ENCODE results near the gene ZNF566. TPM values are rescaled to one million over a fixed set of nuclear protein-coding genes. Genes with fewer than 3 reads are reported as not detected.

ZNF566 gene
- polyA plus RNA-seq, 1 donor (not counting 4 experiments of a cell fraction or from before 2014, with no cell fraction given) = 3.9 TPM

DNA sequence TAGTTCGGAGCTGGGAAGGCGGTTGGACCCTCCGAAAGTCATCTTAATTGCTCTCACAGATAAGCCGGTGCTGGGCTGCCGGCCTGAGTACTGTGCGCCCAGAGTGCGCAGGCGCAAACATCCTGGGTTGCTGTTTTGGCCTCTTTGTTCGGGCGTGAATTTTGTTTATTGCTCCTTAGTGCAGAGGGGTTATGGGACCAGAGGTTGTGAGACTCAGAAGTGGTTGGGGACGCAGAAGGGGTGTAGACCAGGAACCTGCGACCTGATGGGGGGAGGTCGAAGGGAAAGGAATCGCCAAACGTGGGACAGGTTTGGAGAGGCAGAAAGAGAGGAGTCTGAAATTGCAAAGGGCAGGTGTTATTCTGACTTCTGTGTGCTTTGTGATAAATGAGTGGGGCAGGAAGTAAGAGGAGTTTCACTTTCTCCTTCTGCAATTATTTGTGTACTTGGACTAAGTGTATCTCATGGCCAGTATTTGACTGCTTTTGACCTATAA, 607 bp upstream of the ZNF566 start:
- H3K4me2 ChIP-seq (ENCODE audit: control insufficient read depth, extremely low read depth, insufficient read depth, low read depth, low read length) = peak overlapping the region; percentile 93
- dilution Hi-C loops (cut with MboI; ENCODE audit: extremely low pct_ligation_motif_present, low sequenced_read_pairs) = no loop called here
- H4K20me1 ChIP-seq (ENCODE audit: control insufficient read depth, extremely low read depth, insufficient read depth, low read length) = no peaks in the 10 kb centered on the region
- H3K4me1 ChIP-seq (ENCODE audit: control insufficient read depth, extremely low read depth, insufficient read depth, low read length) = peaks cover 8% of the 10 kb centered on the region
- H3K27me3 ChIP-seq (ENCODE audit: control insufficient read depth, extremely low read depth, insufficient read depth, low read length) = no peaks in the 10 kb centered on the region
- peaks cover 2% of the 10 kb centered on the region for H3K79me2 ChIP-seq (ENCODE audit: control insufficient read depth, insufficient read depth, low read length)
- TF ChIP-seq EZH2 (IDR thresholded peaks at IDR 0.05; ENCODE audit: low read length) = no peak
- TF ChIP-seq, protein P1, sequence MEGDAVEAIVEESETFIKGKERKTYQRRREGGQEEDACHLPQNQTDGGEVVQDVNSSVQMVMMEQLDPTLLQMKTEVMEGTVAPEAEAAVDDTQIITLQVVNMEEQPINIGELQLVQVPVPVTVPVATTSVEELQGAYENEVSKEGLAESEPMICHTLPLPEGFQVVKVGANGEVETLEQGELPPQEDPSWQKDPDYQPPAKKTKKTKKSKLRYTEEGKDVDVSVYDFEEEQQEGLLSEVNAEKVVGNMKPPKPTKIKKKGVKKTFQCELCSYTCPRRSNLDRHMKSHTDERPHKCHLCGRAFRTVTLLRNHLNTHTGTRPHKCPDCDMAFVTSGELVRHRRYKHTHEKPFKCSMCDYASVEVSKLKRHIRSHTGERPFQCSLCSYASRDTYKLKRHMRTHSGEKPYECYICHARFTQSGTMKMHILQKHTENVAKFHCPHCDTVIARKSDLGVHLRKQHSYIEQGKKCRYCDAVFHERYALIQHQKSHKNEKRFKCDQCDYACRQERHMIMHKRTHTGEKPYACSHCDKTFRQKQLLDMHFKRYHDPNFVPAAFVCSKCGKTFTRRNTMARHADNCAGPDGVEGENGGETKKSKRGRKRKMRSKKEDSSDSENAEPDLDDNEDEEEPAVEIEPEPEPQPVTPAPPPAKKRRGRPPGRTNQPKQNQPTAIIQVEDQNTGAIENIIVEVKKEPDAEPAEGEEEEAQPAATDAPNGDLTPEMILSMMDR (optimal IDR thresholded peaks at IDR 0.05 in 1 of 3, IDR thresholded peaks at IDR 0.05 in 1 of 3, conservative IDR thresholded peaks at IDR 0.05 in 1 of 3; ENCODE audit: extremely low read depth in 1 of 3, insufficient read depth in 2 of 3, low read length in 3 of 3) = no peak
- H2AFZ ChIP-seq (ENCODE audit: control insufficient read depth, low read length) = peak overlapping the region; percentile 98
- peak overlapping the region; percentile 97 for H3K9ac ChIP-seq (ENCODE audit: control insufficient read depth, extremely low read depth, insufficient read depth, low read length)
- H3K36me3 ChIP-seq (ENCODE audit: control insufficient read depth in 2 of 2, extremely low read depth in 1 of 2, insufficient read depth in 2 of 2, low read length in 2 of 2) = no peaks in the 10 kb centered on the region
- H3K27ac ChIP-seq (ENCODE audit: control insufficient read depth, insufficient read depth, low read length) = peak overlapping the region; percentile 99
- FAIRE-seq (no peak), DNase-seq (ENCODE audit: low read depth, low spot score) (peak; percentile 75)
- peak overlapping the region; percentile 72 to 93 (median 79) for H3K4me3 ChIP-seq (ENCODE audit: control insufficient read depth in 2 of 3, extremely low read depth in 1 of 3, insufficient read depth in 2 of 3, low read depth in 1 of 3, low read length in 3 of 3)
- no peaks in the 10 kb centered on the region for H3K9me1 ChIP-seq (ENCODE audit: control insufficient read depth, extremely low read depth, insufficient read depth, low read length)
- H3K9me3 ChIP-seq (ENCODE audit: control insufficient read depth, low read depth, low read length) = no peaks in the 10 kb centered on the region

DNA sequence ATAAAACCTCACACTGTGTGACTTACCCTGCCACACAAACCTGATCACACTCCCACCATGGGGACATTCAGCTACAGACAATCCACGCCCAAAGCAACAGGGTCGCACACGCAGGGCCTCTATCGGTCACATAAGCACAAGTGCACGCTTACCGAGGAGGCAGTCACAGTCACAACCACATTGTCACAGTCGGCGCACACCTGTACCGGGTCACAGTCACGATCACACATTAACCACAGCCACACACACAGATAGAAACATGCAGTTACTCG, 579 bp downstream of the ZNF566 start:
- Histone ChIP-seq H3K4me2 (ENCODE audit: control insufficient read depth, extremely low read depth, insufficient read depth, low read depth, low read length) (peak overlapping the region; percentile 93), H3K9ac (ENCODE audit: control insufficient read depth, extremely low read depth, insufficient read depth, low read length) (peak overlapping the region; percentile 97), H3K27me3 (ENCODE audit: control insufficient read depth, extremely low read depth, insufficient read depth, low read length) (no peaks in the 10 kb centered on the region), H3K9me3 (ENCODE audit: control insufficient read depth, low read depth, low read length) (no peaks in the 10 kb centered on the region), H4K20me1 (ENCODE audit: control insufficient read depth, extremely low read depth, insufficient read depth, low read length) (no peaks in the 10 kb centered on the region), H2AFZ (ENCODE audit: control insufficient read depth, low read length) (peak overlapping the region; percentile 96), H3K36me3 (ENCODE audit: control insufficient read depth in 2 of 2, extremely low read depth in 1 of 2, insufficient read depth in 2 of 2, low read length in 2 of 2) (no peaks in the 10 kb centered on the region), H3K4me3 (ENCODE audit: control insufficient read depth in 2 of 3, extremely low read depth in 1 of 3, insufficient read depth in 2 of 3, low read depth in 1 of 3, low read length in 3 of 3) (peak overlapping the region; percentile 72 to 93 (median 79)), H3K9me1 (ENCODE audit: control insufficient read depth, extremely low read depth, insufficient read depth, low read length) (no peaks in the 10 kb centered on the region), H3K4me1 (ENCODE audit: control insufficient read depth, extremely low read depth, insufficient read depth, low read length) (peaks cover 8% of the 10 kb centered on the region), H3K27ac (ENCODE audit: control insufficient read depth, insufficient read depth, low read length) (peak overlapping the region; percentile 99), H3K79me2 (ENCODE audit: control insufficient read depth, insufficient read depth, low read length) (peaks cover 2% of the 10 kb centered on the region)
- FAIRE-seq = no peak
- no peak for TF ChIP-seq EZH2 (IDR thresholded peaks at IDR 0.05; ENCODE audit: low read length)
- TF ChIP-seq, protein P1 (optimal IDR thresholded peaks at IDR 0.05 in 1 of 3, IDR thresholded peaks at IDR 0.05 in 1 of 3, conservative IDR thresholded peaks at IDR 0.05 in 1 of 3; ENCODE audit: extremely low read depth in 1 of 3, insufficient read depth in 2 of 3, low read length in 3 of 3) = peak in 1 of 3 experiments; percentile 27
- DNase-seq (ENCODE audit: low read depth, low spot score) = no peak
- dilution Hi-C loops (cut with MboI; ENCODE audit: extremely low pct_ligation_motif_present, low sequenced_read_pairs) = no loop called here

All from keratinocyte (primary cell).